ENCODE measurements around the gene SMYD5.

DNA sequence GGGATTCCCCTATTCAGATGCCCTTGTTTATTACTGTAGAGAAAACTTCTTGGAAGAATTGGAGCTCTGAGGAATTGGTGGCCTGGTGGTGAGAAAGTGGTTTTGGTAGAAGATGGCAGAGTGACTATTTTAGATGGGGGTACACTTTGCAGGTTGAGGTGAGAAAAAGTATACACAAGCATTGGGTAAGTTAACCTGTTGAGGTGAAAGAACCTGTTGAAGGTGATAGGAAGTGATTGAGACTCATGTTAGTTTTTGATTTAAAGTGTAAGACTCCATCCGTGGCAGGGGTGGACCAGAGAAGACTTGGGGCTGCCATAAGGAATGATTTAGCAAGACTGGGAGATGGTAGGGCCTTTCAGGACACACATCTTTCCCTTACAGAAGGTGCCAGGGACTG lies 23.1 kb downstream of the SMYD5 start:
- TF ChIP-seq, protein P1, sequence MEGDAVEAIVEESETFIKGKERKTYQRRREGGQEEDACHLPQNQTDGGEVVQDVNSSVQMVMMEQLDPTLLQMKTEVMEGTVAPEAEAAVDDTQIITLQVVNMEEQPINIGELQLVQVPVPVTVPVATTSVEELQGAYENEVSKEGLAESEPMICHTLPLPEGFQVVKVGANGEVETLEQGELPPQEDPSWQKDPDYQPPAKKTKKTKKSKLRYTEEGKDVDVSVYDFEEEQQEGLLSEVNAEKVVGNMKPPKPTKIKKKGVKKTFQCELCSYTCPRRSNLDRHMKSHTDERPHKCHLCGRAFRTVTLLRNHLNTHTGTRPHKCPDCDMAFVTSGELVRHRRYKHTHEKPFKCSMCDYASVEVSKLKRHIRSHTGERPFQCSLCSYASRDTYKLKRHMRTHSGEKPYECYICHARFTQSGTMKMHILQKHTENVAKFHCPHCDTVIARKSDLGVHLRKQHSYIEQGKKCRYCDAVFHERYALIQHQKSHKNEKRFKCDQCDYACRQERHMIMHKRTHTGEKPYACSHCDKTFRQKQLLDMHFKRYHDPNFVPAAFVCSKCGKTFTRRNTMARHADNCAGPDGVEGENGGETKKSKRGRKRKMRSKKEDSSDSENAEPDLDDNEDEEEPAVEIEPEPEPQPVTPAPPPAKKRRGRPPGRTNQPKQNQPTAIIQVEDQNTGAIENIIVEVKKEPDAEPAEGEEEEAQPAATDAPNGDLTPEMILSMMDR (IDR thresholded peaks at IDR 0.05): no peak
- TF ChIP-seq POLR2A (IDR thresholded peaks at IDR 0.05): no peak

Data from lower leg skin (tissue), 3 donors.